Measurements from ENCODE around the gene NAB2.

Gene NAB2

GRCh38 chr12:57099766-57100165, 10.9 kb downstream of the NAB2 start:
- POLR2A ChIA-PET, result interaction anchor here (1.0 to 2.6 kb wide), 3 partner anchors 13 to 26 kb away, joined by 3 to 11 read pairs (median 4); partner anchors contain the start of gene NEMP1
- H3K27ac ChIP-seq (ENCODE audit: extremely low read depth, low read depth, low read length), result no peak overlapping the region
- H3K4me3 ChIP-seq (ENCODE audit: low read depth, low read length), result no peak overlapping the region
- H3K9me3 ChIP-seq (ENCODE audit: control insufficient read depth, insufficient read depth, low read depth, low read length), result no peaks in the 10 kb centered on the region
- no peaks in the 10 kb centered on the region for H3K4me1 ChIP-seq (ENCODE audit: control insufficient read depth, insufficient read depth, low read length)
- CTCF ChIA-PET, result interaction anchor here (0.6 to 6.0 kb wide), 5 partner anchors 12 to 93 kb away, joined by 3 to 43 read pairs (median 16); partner anchors contain the start of gene STAT6
- H3K36me3 ChIP-seq (ENCODE audit: control insufficient read depth in 2 of 2, insufficient read depth in 1 of 2, low read length in 2 of 2), result peaks cover 0 to 35% of the 10 kb centered on the region in 2 experiments; a peak in 1 of 3 replicates
- TF ChIP-seq ZNF423 (tag by site-specific recombination; IDR thresholded peaks at IDR 0.05), result no peak

GRCh38 chr12:57101892-57102695, 13.2 kb downstream of the NAB2 start:
- CTCF ChIA-PET, result interaction anchor here (0.8 to 2.2 kb wide), 5 partner anchors 9 to 33 kb away, joined by 3 to 10 read pairs (median 7); partner anchors contain the start of gene STAT6
- Histone ChIP-seq H3K4me1 (ENCODE audit: control insufficient read depth, insufficient read depth, low read length) (no peaks in the 10 kb centered on the region), H3K4me3 (ENCODE audit: low read depth, low read length) (no peak overlapping the region), H3K9me3 (ENCODE audit: control insufficient read depth, insufficient read depth, low read depth, low read length) (no peaks in the 10 kb centered on the region), H3K36me3 (ENCODE audit: control insufficient read depth in 2 of 2, insufficient read depth in 1 of 2, low read length in 2 of 2) (peaks cover 0 to 26% of the 10 kb centered on the region in 2 experiments; a peak in 1 of 3 replicates), H3K27ac (ENCODE audit: extremely low read depth, low read depth, low read length) (no peak overlapping the region)
- POLR2A ChIA-PET, result interaction anchor here (0.6 kb wide), 1 partner anchor 29 kb away, joined by 3 read pairs; no protein-coding TSS in a partner anchor
- TF ChIP-seq INSM2 (tag by site-specific recombination; IDR thresholded peaks at IDR 0.05) (no peak), ZNF398 (tag by site-specific recombination; IDR thresholded peaks at IDR 0.05) (no peak), ZBTB44 (tag by site-specific recombination; IDR thresholded peaks at IDR 0.05) (no peak), ZNF394 (tag by site-specific recombination; IDR thresholded peaks at IDR 0.05; ENCODE audit: borderline replicate concordance) (no peak)

GRCh38 chr12:57103856-57104255, 14.9 kb downstream of the NAB2 start:
- Histone ChIP-seq H3K27ac (ENCODE audit: extremely low read depth, low read depth, low read length) (no peak overlapping the region), H3K4me3 (ENCODE audit: low read depth, low read length) (no peak overlapping the region), H3K36me3 (ENCODE audit: control insufficient read depth in 2 of 2, insufficient read depth in 1 of 2, low read length in 2 of 2) (peaks cover 0 to 22% of the 10 kb centered on the region in 2 experiments; a peak in 1 of 3 replicates), H3K4me1 (ENCODE audit: control insufficient read depth, insufficient read depth, low read length) (no peaks in the 10 kb centered on the region), H3K9me3 (ENCODE audit: control insufficient read depth, insufficient read depth, low read depth, low read length) (no peaks in the 10 kb centered on the region)
- ChIA-PET POLR2A (interaction anchor here (1.5 to 1.7 kb wide), 2 partner anchors 7 to 25 kb away, joined by 3 to 4 read pairs; partner anchors contain the start of genes NEMP1 and STAT6), CTCF (interaction anchor here (0.5 to 2.2 kb wide), 5 partner anchors 8 to 104 kb away, joined by 3 to 10 read pairs (median 8); no protein-coding TSS in a partner anchor)
- TF ChIP-seq YY1 (tag by site-specific recombination; IDR thresholded peaks at IDR 0.05) (no peak), SP7 (tag by site-specific recombination; IDR thresholded peaks at IDR 0.05) (peak; percentile 81)

- no peak overlapping the region for H3K27ac ChIP-seq (ENCODE audit: extremely low read depth, low read depth, low read length)
- H3K4me3 ChIP-seq (ENCODE audit: low read depth, low read length), result no peak overlapping the region
- CTCF ChIA-PET, result interaction anchor here (0.5 to 2.2 kb wide), 3 partner anchors 35 to 104 kb away, joined by 3 to 10 read pairs (median 8); no protein-coding TSS in a partner anchor
- no peaks in the 10 kb centered on the region for H3K9me3 ChIP-seq (ENCODE audit: control insufficient read depth, insufficient read depth, low read depth, low read length)
- no peaks in the 10 kb centered on the region for H3K4me1 ChIP-seq (ENCODE audit: control insufficient read depth, insufficient read depth, low read length)
- POLR2A ChIA-PET, result interaction anchor here (1.7 kb wide), 1 partner anchor 25 kb away, joined by 4 read pairs; the partner anchor contains the start of gene NEMP1
- peaks cover 0 to 20% of the 10 kb centered on the region in 2 experiments; a peak in 1 of 3 replicates for H3K36me3 ChIP-seq (ENCODE audit: control insufficient read depth in 2 of 2, insufficient read depth in 1 of 2, low read length in 2 of 2)
- TF ChIP-seq REST (tag by site-specific recombination; IDR thresholded peaks at IDR 0.05), result no peak
- TF ChIP-seq ZNF529 (tag by site-specific recombination; IDR thresholded peaks at IDR 0.05; ENCODE audit: insufficient replicate concordance), result no peak
- TF ChIP-seq ZNF549 (tag by site-specific recombination; IDR thresholded peaks at IDR 0.05), result no peak
- TF ChIP-seq ZNF202 (tag by site-specific recombination; IDR thresholded peaks at IDR 0.05; ENCODE audit: borderline replicate concordance), result no peak
- TF ChIP-seq ZNF2 (tag by site-specific recombination; IDR thresholded peaks at IDR 0.05), result no peak
- TF ChIP-seq SCRT2 (tag by site-specific recombination; IDR thresholded peaks at IDR 0.05), result no peak
- TF ChIP-seq ZNF626 (tag by site-specific recombination; IDR thresholded peaks at IDR 0.05), result no peak
- no peak for TF ChIP-seq ZNF514 (tag by site-specific recombination; IDR thresholded peaks at IDR 0.05)
These were observed 15.5 kb downstream of the NAB2 start for GRCh38 chr12:57104292-57104910.
